ENCODE data around the gene LGALS16. TPM values are rescaled to one million over a fixed set of nuclear protein-coding genes. Genes with fewer than 3 reads are reported as not detected.
"Not testable (repeated sequence)": the region's sequence is repeated elsewhere in the genome, so short reads cannot be mapped to it uniquely, and the experiment has no call there.

Gene LGALS16
- total RNA-seq (not detected), polyA plus RNA-seq (not detected)
- long read RNA-seq, donor 1: 0 reads
- long read RNA-seq, donor 2: 0 reads

- DNase-seq (no peak), ATAC-seq (ENCODE audit: low FRiP score) (no peak)
- Histone ChIP-seq H3K4me3 (ENCODE audit: low read length in 2 of 2) (no peak within 1 kb of the TSS), H3K27me3 (ENCODE audit: control insufficient read depth in 1 of 2, insufficient read depth in 2 of 2, low read length in 1 of 2) (no peaks in the 10 kb centered on the region), H3K36me3 (ENCODE audit: control insufficient read depth in 1 of 2, insufficient read depth in 2 of 2, low read length in 1 of 2) (no peaks in the 10 kb centered on the region), H3K4me1 (ENCODE audit: control insufficient read depth in 1 of 2, insufficient read depth in 2 of 2, low read length in 2 of 2) (no peaks in the 10 kb centered on the region), H3K27ac (ENCODE audit: low read depth in 1 of 2, low read length in 2 of 2) (no peak within 1 kb of the TSS), H3K9me3 (ENCODE audit: control insufficient read depth, low read length) (no peaks in the 10 kb centered on the region)
- intact Hi-C loops (cut with DNase I): no loop called here
- WGBS, 2 donors: 48 to 50% methylated on average over 3 of the region's 3 CpGs
These were observed at the start of gene LGALS16 for GRCh38 chr19:39655613-39656012. Gene LGALS16, plus strand, starts transcription at chr19:39655913. Its CDS starts 49 bp downstream, at chr19:39655962.

- ATAC-seq (ENCODE audit: low FRiP score) (no peak), DNase-seq (no peak)
- no peaks in the 10 kb centered on the region for H3K4me1 ChIP-seq (ENCODE audit: control insufficient read depth in 1 of 2, insufficient read depth in 2 of 2, low read length in 2 of 2)
- no peak overlapping the region for H3K4me3 ChIP-seq (ENCODE audit: low read length in 2 of 2)
- intact Hi-C loops (cut with DNase I): no loop called here
- WGBS, 2 donors: 76 to 83% methylated on average over 9 of the region's 9 CpGs
- no peaks in the 10 kb centered on the region for H3K36me3 ChIP-seq (ENCODE audit: control insufficient read depth in 1 of 2, insufficient read depth in 2 of 2, low read length in 1 of 2)
- no peak overlapping the region for H3K27ac ChIP-seq (ENCODE audit: low read depth in 1 of 2, low read length in 2 of 2)
- peaks cover 9% of the 10 kb centered on the region for H3K9me3 ChIP-seq (ENCODE audit: control insufficient read depth, low read length)
- H3K27me3 ChIP-seq (ENCODE audit: control insufficient read depth in 1 of 2, insufficient read depth in 2 of 2, low read length in 1 of 2): peaks cover 0 to 4% of the 10 kb centered on the region in 2 donors
These were observed 48.7 kb upstream of the LGALS16 start for GRCh38 chr19:39607021-39607420.

GRCh38 chr19:39607561-39607960 lies 48.2 kb upstream of the LGALS16 start:
- peaks cover 9% of the 10 kb centered on the region for H3K9me3 ChIP-seq (ENCODE audit: control insufficient read depth, low read length)
- DNase-seq (no peak), ATAC-seq (ENCODE audit: low FRiP score) (no peak)
- H3K36me3 ChIP-seq (ENCODE audit: control insufficient read depth in 1 of 2, insufficient read depth in 2 of 2, low read length in 1 of 2): no peaks in the 10 kb centered on the region
- no peak overlapping the region for H3K4me3 ChIP-seq (ENCODE audit: low read length in 2 of 2)
- WGBS, 2 donors: 64 to 70% methylated on average over 6 of the region's 6 CpGs
- H3K27ac ChIP-seq (ENCODE audit: low read depth in 1 of 2, low read length in 2 of 2): no peak overlapping the region
- intact Hi-C loops (cut with DNase I): no loop called here
- peaks cover 0 to 4% of the 10 kb centered on the region in 2 donors for H3K27me3 ChIP-seq (ENCODE audit: control insufficient read depth in 1 of 2, insufficient read depth in 2 of 2, low read length in 1 of 2)
- H3K4me1 ChIP-seq (ENCODE audit: control insufficient read depth in 1 of 2, insufficient read depth in 2 of 2, low read length in 2 of 2): no peaks in the 10 kb centered on the region

- no peaks in the 10 kb centered on the region for H3K4me1 ChIP-seq (ENCODE audit: control insufficient read depth in 1 of 2, insufficient read depth in 2 of 2, low read length in 2 of 2)
- no peaks in the 10 kb centered on the region for H3K36me3 ChIP-seq (ENCODE audit: control insufficient read depth in 1 of 2, insufficient read depth in 2 of 2, low read length in 1 of 2)
- ATAC-seq (ENCODE audit: low FRiP score) (no peak), DNase-seq (no peak)
- H3K27me3 ChIP-seq (ENCODE audit: control insufficient read depth in 1 of 2, insufficient read depth in 2 of 2, low read length in 1 of 2): no peaks in the 10 kb centered on the region
- H3K4me3 ChIP-seq (ENCODE audit: low read length in 2 of 2): no peak overlapping the region
- H3K9me3 ChIP-seq (ENCODE audit: control insufficient read depth, low read length): no peaks in the 10 kb centered on the region
- intact Hi-C loops (cut with DNase I): no loop called here
- WGBS, 2 donors: 52 to 55% methylated on average over 2 of the region's 2 CpGs
- no peak overlapping the region for H3K27ac ChIP-seq (ENCODE audit: low read depth in 1 of 2, low read length in 2 of 2)
These were observed 42.1 kb upstream of the LGALS16 start for GRCh38 chr19:39613597-39613996.

GRCh38 chr19:39617745-39618144 lies 38.0 kb upstream of the LGALS16 start:
- no peak overlapping the region for H3K4me3 ChIP-seq (ENCODE audit: low read length in 2 of 2)
- H3K27me3 ChIP-seq (ENCODE audit: control insufficient read depth in 1 of 2, insufficient read depth in 2 of 2, low read length in 1 of 2): no peaks in the 10 kb centered on the region
- no peak overlapping the region for H3K27ac ChIP-seq (ENCODE audit: low read depth in 1 of 2, low read length in 2 of 2)
- no peaks in the 10 kb centered on the region for H3K36me3 ChIP-seq (ENCODE audit: control insufficient read depth in 1 of 2, insufficient read depth in 2 of 2, low read length in 1 of 2)
- DNase-seq (no peak), ATAC-seq (ENCODE audit: low FRiP score) (no peak)
- 38 to 59% methylated on average over 1 of the region's 1 CpG for WGBS, 2 donors
- no peaks in the 10 kb centered on the region for H3K9me3 ChIP-seq (ENCODE audit: control insufficient read depth, low read length)
- intact Hi-C loops (cut with DNase I): no loop called here
- no peaks in the 10 kb centered on the region for H3K4me1 ChIP-seq (ENCODE audit: control insufficient read depth in 1 of 2, insufficient read depth in 2 of 2, low read length in 2 of 2)

- Histone ChIP-seq H3K4me3 (ENCODE audit: low read length in 2 of 2) (no peak overlapping the region), H3K27ac (ENCODE audit: low read depth in 1 of 2, low read length in 2 of 2) (no peak overlapping the region), H3K9me3 (ENCODE audit: control insufficient read depth, low read length) (no peaks in the 10 kb centered on the region), H3K27me3 (ENCODE audit: control insufficient read depth in 1 of 2, insufficient read depth in 2 of 2, low read length in 1 of 2) (no peaks in the 10 kb centered on the region), H3K36me3 (ENCODE audit: control insufficient read depth in 1 of 2, insufficient read depth in 2 of 2, low read length in 1 of 2) (no peaks in the 10 kb centered on the region), H3K4me1 (ENCODE audit: control insufficient read depth in 1 of 2, insufficient read depth in 2 of 2, low read length in 2 of 2) (no peaks in the 10 kb centered on the region)
- no peak for ATAC-seq (ENCODE audit: low FRiP score)
- intact Hi-C loops (cut with DNase I): no loop called here
- WGBS, 2 donors: 31% methylated on average over 5 of the region's 5 CpGs
- DNase-seq: no peak
These were observed 31.8 kb upstream of the LGALS16 start for GRCh38 chr19:39623946-39624345.

GRCh38 chr19:39627631-39628030 lies 28.1 kb upstream of the LGALS16 start:
- H3K4me3 ChIP-seq (ENCODE audit: low read length in 2 of 2); H3K27ac ChIP-seq (ENCODE audit: low read depth in 1 of 2, low read length in 2 of 2); ATAC-seq (ENCODE audit: low FRiP score); H3K36me3 ChIP-seq (ENCODE audit: control insufficient read depth in 1 of 2, insufficient read depth in 2 of 2, low read length in 1 of 2); DNase-seq; H3K4me1 ChIP-seq (ENCODE audit: control insufficient read depth in 1 of 2, insufficient read depth in 2 of 2, low read length in 2 of 2); H3K9me3 ChIP-seq (ENCODE audit: control insufficient read depth, low read length); H3K27me3 ChIP-seq (ENCODE audit: control insufficient read depth in 1 of 2, insufficient read depth in 2 of 2, low read length in 1 of 2): not testable (repeated sequence)
- intact Hi-C loops (cut with DNase I): loop anchor here in 1 of 2 donors (2.0 kb wide), 1 partner anchor 29 kb away; no protein-coding TSS in a partner anchor
- WGBS, 2 donors: 46 to 53% methylated on average over 2 of the region's 2 CpGs

GRCh38 chr19:39631178-39631577 lies 24.5 kb upstream of the LGALS16 start:
- WGBS, 2 donors: 62 to 76% methylated on average over 4 of the region's 4 CpGs
- Histone ChIP-seq H3K9me3 (ENCODE audit: control insufficient read depth, low read length) (peaks cover 2% of the 10 kb centered on the region), H3K36me3 (ENCODE audit: control insufficient read depth in 1 of 2, insufficient read depth in 2 of 2, low read length in 1 of 2) (no peaks in the 10 kb centered on the region), H3K4me1 (ENCODE audit: control insufficient read depth in 1 of 2, insufficient read depth in 2 of 2, low read length in 2 of 2) (no peaks in the 10 kb centered on the region), H3K4me3 (ENCODE audit: low read length in 2 of 2) (no peak overlapping the region), H3K27ac (ENCODE audit: low read depth in 1 of 2, low read length in 2 of 2) (no peak overlapping the region), H3K27me3 (ENCODE audit: control insufficient read depth in 1 of 2, insufficient read depth in 2 of 2, low read length in 1 of 2) (no peaks in the 10 kb centered on the region)
- ATAC-seq (ENCODE audit: low FRiP score): no peak
- no peak for DNase-seq
- intact Hi-C loops (cut with DNase I): no loop called here

GRCh38 chr19:39631626-39632025 lies 24.1 kb upstream of the LGALS16 start:
- Histone ChIP-seq H3K27ac (ENCODE audit: low read depth in 1 of 2, low read length in 2 of 2) (no peak overlapping the region), H3K4me1 (ENCODE audit: control insufficient read depth in 1 of 2, insufficient read depth in 2 of 2, low read length in 2 of 2) (no peaks in the 10 kb centered on the region), H3K4me3 (ENCODE audit: low read length in 2 of 2) (no peak overlapping the region), H3K27me3 (ENCODE audit: control insufficient read depth in 1 of 2, insufficient read depth in 2 of 2, low read length in 1 of 2) (no peaks in the 10 kb centered on the region), H3K9me3 (ENCODE audit: control insufficient read depth, low read length) (peaks cover 2% of the 10 kb centered on the region), H3K36me3 (ENCODE audit: control insufficient read depth in 1 of 2, insufficient read depth in 2 of 2, low read length in 1 of 2) (no peaks in the 10 kb centered on the region)
- no peak for DNase-seq
- no peak for ATAC-seq (ENCODE audit: low FRiP score)
- WGBS, 2 donors: 54 to 60% methylated on average over 6 of the region's 6 CpGs
- intact Hi-C loops (cut with DNase I): no loop called here

Data from aorta (tissue), 5 donors.